ENCODE measurements around the gene L3MBTL4.

The L3MBTL4 gene

DNA sequence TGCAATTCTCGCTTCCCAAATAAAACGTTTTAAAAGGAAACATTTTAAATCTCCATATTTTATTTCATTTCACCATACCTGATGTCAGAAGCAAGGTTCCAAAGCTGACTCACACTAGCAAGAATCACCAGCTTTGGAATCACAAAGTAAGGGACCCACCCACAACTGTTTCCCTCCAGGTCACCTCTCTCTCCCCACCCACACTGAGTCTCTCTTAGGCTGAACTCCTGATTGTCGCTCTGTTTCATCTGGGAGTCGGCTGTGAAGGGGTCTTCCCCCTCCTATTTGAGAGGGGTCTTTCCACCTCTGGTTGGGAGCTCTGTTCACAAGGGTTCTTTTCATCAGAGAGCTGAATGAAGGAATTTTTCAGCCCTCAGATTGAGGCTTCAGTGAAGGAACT lies 128.1 kb downstream of the L3MBTL4 start:
- H3K27ac ChIP-seq: no peak overlapping the region
- H3K4me1 ChIP-seq (ENCODE audit: low read depth, poor library complexity, severe bottlenecking): no peaks in the 10 kb centered on the region
- no peaks in the 10 kb centered on the region for H3K79me2 ChIP-seq (ENCODE audit: insufficient read depth, low read depth)
- H3K36me3 ChIP-seq (ENCODE audit: insufficient read depth): no peaks in the 10 kb centered on the region
- no peak overlapping the region for H3K4me3 ChIP-seq (IDR thresholded peaks at IDR 0.05; ENCODE audit: insufficient read depth, low read depth, low read length)
- no peaks in the 10 kb centered on the region for H4K20me1 ChIP-seq (ENCODE audit: insufficient read depth)
- TF ChIP-seq, protein P1, sequence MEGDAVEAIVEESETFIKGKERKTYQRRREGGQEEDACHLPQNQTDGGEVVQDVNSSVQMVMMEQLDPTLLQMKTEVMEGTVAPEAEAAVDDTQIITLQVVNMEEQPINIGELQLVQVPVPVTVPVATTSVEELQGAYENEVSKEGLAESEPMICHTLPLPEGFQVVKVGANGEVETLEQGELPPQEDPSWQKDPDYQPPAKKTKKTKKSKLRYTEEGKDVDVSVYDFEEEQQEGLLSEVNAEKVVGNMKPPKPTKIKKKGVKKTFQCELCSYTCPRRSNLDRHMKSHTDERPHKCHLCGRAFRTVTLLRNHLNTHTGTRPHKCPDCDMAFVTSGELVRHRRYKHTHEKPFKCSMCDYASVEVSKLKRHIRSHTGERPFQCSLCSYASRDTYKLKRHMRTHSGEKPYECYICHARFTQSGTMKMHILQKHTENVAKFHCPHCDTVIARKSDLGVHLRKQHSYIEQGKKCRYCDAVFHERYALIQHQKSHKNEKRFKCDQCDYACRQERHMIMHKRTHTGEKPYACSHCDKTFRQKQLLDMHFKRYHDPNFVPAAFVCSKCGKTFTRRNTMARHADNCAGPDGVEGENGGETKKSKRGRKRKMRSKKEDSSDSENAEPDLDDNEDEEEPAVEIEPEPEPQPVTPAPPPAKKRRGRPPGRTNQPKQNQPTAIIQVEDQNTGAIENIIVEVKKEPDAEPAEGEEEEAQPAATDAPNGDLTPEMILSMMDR (conservative IDR thresholded peaks at IDR 0.05; ENCODE audit: low read depth, low read length): no peak
- no peaks in the 10 kb centered on the region for H3K27me3 ChIP-seq (ENCODE audit: insufficient read depth, low read depth)
- H3K9ac ChIP-seq: no peak overlapping the region
- no peak overlapping the region for H3K4me2 ChIP-seq
- no peak overlapping the region for H2AFZ ChIP-seq (ENCODE audit: low read depth)

DNA sequence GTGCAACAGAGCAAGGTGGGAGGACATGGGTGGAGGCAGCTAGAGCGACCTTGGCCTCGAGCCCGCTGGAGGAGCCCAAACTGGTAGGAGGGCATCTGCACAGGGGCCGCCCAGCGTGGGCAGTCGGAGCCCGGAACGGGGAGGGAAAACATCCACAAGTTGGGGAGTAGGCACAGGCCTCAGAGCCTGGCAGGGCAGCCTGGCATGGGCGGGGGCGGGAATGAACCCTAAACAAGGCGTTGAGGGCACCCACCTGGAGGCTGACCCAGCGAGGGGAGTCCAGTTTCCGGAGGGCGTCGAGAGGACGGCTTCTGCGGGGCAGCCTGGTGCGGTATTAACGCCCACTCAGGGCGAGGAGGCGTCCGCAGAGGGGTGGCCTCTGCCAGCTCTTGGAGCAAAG lies 129.9 kb downstream of the L3MBTL4 start:
- H3K79me2 ChIP-seq (ENCODE audit: insufficient read depth, low read depth): no peaks in the 10 kb centered on the region
- no peaks in the 10 kb centered on the region for H4K20me1 ChIP-seq (ENCODE audit: insufficient read depth)
- no peak overlapping the region for H3K4me3 ChIP-seq (IDR thresholded peaks at IDR 0.05; ENCODE audit: insufficient read depth, low read depth, low read length)
- no peaks in the 10 kb centered on the region for H3K27me3 ChIP-seq (ENCODE audit: insufficient read depth, low read depth)
- H3K36me3 ChIP-seq (ENCODE audit: insufficient read depth): no peaks in the 10 kb centered on the region
- H3K4me1 ChIP-seq (ENCODE audit: low read depth, poor library complexity, severe bottlenecking): no peaks in the 10 kb centered on the region
- no peak overlapping the region for H3K27ac ChIP-seq
- no peak overlapping the region for H3K4me2 ChIP-seq
- H2AFZ ChIP-seq (ENCODE audit: low read depth): no peak overlapping the region
- no peak overlapping the region for H3K9ac ChIP-seq
- TF ChIP-seq, protein P1 (conservative IDR thresholded peaks at IDR 0.05; ENCODE audit: low read depth, low read length): no peak

DNA sequence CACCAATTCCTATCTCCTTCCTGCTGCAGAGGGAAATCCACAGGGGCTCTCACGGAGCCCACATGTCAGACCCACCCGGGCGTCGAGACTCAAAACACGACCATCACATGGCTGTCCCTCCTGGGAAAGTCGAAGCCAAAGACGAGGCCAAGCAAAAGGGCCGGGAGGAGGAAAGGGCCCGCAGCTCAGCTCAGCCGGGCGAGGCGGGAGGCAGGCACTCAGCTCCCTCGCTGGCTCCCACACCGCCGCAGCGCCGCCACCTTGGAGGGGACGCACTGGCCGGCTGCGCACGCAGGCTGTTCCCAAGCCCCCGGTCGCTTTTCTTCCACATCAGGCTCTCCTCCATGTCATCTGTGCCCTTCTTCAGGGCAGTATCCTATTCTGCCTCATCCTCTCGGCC lies 130.4 kb downstream of the L3MBTL4 start:
- TF ChIP-seq, protein P1 (conservative IDR thresholded peaks at IDR 0.05; ENCODE audit: low read depth, low read length): no peak
- Histone ChIP-seq H3K4me2 (no peak overlapping the region), H3K27ac (no peak overlapping the region), H3K79me2 (ENCODE audit: insufficient read depth, low read depth) (no peaks in the 10 kb centered on the region), H3K4me1 (ENCODE audit: low read depth, poor library complexity, severe bottlenecking) (no peaks in the 10 kb centered on the region), H3K36me3 (ENCODE audit: insufficient read depth) (no peaks in the 10 kb centered on the region), H3K27me3 (ENCODE audit: insufficient read depth, low read depth) (no peaks in the 10 kb centered on the region), H4K20me1 (ENCODE audit: insufficient read depth) (no peaks in the 10 kb centered on the region), H3K9ac (no peak overlapping the region), H3K4me3 (IDR thresholded peaks at IDR 0.05; ENCODE audit: insufficient read depth, low read depth, low read length) (no peak overlapping the region), H2AFZ (ENCODE audit: low read depth) (no peak overlapping the region)

DNA sequence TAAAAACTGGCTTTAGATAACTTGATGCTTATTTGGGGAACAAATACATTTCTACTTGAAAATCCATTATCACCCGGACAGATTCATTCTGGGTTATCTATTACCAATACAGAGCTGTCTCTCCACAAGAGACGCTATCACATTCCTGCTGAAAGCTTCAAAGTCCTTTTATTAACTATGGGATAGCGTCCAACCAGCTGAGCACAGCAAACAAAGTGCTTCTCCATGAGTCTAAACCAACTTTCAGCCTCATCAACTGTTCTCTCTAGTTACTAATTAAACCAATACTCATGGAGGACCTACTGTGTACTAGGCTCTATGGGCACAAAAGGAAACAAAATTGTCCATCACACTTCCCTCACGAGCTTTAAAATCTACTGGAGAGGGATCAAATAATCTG lies 132.8 kb downstream of the L3MBTL4 start:
- Histone ChIP-seq H4K20me1 (ENCODE audit: insufficient read depth) (no peaks in the 10 kb centered on the region), H3K4me3 (IDR thresholded peaks at IDR 0.05; ENCODE audit: insufficient read depth, low read depth, low read length) (no peak overlapping the region), H3K4me1 (ENCODE audit: low read depth, poor library complexity, severe bottlenecking) (no peaks in the 10 kb centered on the region), H2AFZ (ENCODE audit: low read depth) (no peak overlapping the region), H3K79me2 (ENCODE audit: insufficient read depth, low read depth) (no peaks in the 10 kb centered on the region), H3K4me2 (no peak overlapping the region), H3K36me3 (ENCODE audit: insufficient read depth) (no peaks in the 10 kb centered on the region), H3K9ac (no peak overlapping the region), H3K27ac (no peak overlapping the region), H3K27me3 (ENCODE audit: insufficient read depth, low read depth) (no peaks in the 10 kb centered on the region)
- TF ChIP-seq, protein P1 (conservative IDR thresholded peaks at IDR 0.05; ENCODE audit: low read depth, low read length): no peak
